Activated naive CD4-positive, alpha-beta T cell treated with anti-CD3 and anti-CD28 coated beads, Interleukin-2, amount 50 U/mL, for 72 hours (primary cell): Measurements from ENCODE around the gene SURF1. TPM values are rescaled to one million over a fixed set of nuclear protein-coding genes. Genes with fewer than 3 reads are reported as not detected.
"Not testable (repeated sequence)": the region's sequence is repeated elsewhere in the genome, so short reads cannot be mapped to it uniquely, and the experiment has no call there.

ENCODE experiments used
- ATAC-seq, 2 donors: fragments of 150-1000 bp; cut with Tn5 transposase; 2 replicates each; pipeline ENCODE4 v1.10.0; 2021; ENCODE audit warnings: mild to moderate bottlenecking in 2 of 2, moderate library complexity in 2 of 2
- DNase-seq, 2 donors: peaks; one replicate each; pipeline ENCODE4 v3.0.0; 2021 to 2022; ENCODE audit warnings: low spot score in 2 of 2
- H3K27ac Mint-ChIP-seq, 2 donors: one replicate each; pipeline ENCODE4 v1.8.0; 2022; ENCODE audit warnings: mild to moderate bottlenecking in 2 of 2, mixed read lengths in 2 of 2
- H3K36me3 Mint-ChIP-seq, 2 donors: one replicate each; pipeline ENCODE4 v1.8.0; 2022; ENCODE audit warnings: mixed read lengths in 2 of 2
- H3K9me3 Mint-ChIP-seq, 2 donors: one replicate each; pipeline ENCODE4 v1.8.0; 2022; ENCODE audit warnings: mixed read lengths in 2 of 2
- total RNA-seq, 2 donors: library from RNA; stranded (reverse); gene quantifications; one replicate each; pipeline ENCODE4 v1.2.3, GENCODE V29; 2022

The SURF1 gene
- total RNA-seq, 2 donors from 2014 or later = 20.2 to 24.9 TPM

- no peak for DNase-seq
- Mint-ChIP-seq H3K27ac (peak overlapping the region; percentile 60 to 68), H3K9me3 (no peaks in the 10 kb centered on the region), H3K36me3 (peaks cover 10 to 11% of the 10 kb centered on the region in 2 donors)
- peak in 1 of 2 donors; percentile 22 for ATAC-seq
Observed at GRCh38 chr9:133341369-133342068, 14.8 kb downstream of the SURF1 start.

- ATAC-seq (no peak), DNase-seq (no peak)
- Mint-ChIP-seq H3K36me3 (peaks cover 12 to 14% of the 10 kb centered on the region in 2 donors), H3K27ac (peak overlapping the region; percentile 68 to 87), H3K9me3 (no peaks in the 10 kb centered on the region)
Observed at GRCh38 chr9:133340916-133341315, 15.4 kb downstream of the SURF1 start.

- no peak for ATAC-seq
- H3K9me3 Mint-ChIP-seq = no peaks in the 10 kb centered on the region
- peaks cover 18 to 21% of the 10 kb centered on the region in 2 donors for H3K36me3 Mint-ChIP-seq
- DNase-seq = no peak
- peak overlapping the region; percentile 68 to 87 for H3K27ac Mint-ChIP-seq
Observed at GRCh38 chr9:133340256-133340655, 16.0 kb downstream of the SURF1 start.

- H3K27ac Mint-ChIP-seq = peak overlapping the region; percentile 68 to 81
Observed at GRCh38 chr9:133339641-133340040, 16.6 kb downstream of the SURF1 start.

GRCh38 chr9:133335924-133336811 lies 20.1 kb downstream of the SURF1 start, which contains the start of gene SURF6:
Gene SURF6 (minus strand): TSS chr9:133336188. CDS start chr9:133336132, 56 bp downstream.
- Mint-ChIP-seq H3K9me3 (no peaks in the 10 kb centered on the region), H3K36me3 (peaks cover 31 to 44% of the 10 kb centered on the region in 2 donors), H3K27ac (peak within 1 kb of the TSS; percentile 88 to 93)
- DNase-seq (peak; percentile 97), ATAC-seq (peak; percentile 96)

More at GRCh38 chr9:133339641-133340040, 16.6 kb downstream of the SURF1 start:
- Mint-ChIP-seq H3K9me3 (no peaks in the 10 kb centered on the region), H3K36me3 (peaks cover 23 to 27% of the 10 kb centered on the region in 2 donors)
- DNase-seq (no peak), ATAC-seq (no peak)

GRCh38 chr9:133334888-133335287 lies 21.4 kb downstream of the SURF1 start:
- H3K27ac Mint-ChIP-seq = peak overlapping the region; percentile 87 to 88
- not testable (repeated sequence) for DNase-seq, H3K9me3 Mint-ChIP-seq, ATAC-seq
- peaks cover 24 to 47% of the 10 kb centered on the region in 2 donors for H3K36me3 Mint-ChIP-seq

- no peak for ATAC-seq
- peaks cover 24 to 42% of the 10 kb centered on the region in 2 donors for H3K36me3 Mint-ChIP-seq
- no peak for DNase-seq
- no peaks in the 10 kb centered on the region for H3K9me3 Mint-ChIP-seq
- H3K27ac Mint-ChIP-seq = peak overlapping the region; percentile 67 to 88
Observed at GRCh38 chr9:133334161-133334560, 22.1 kb downstream of the SURF1 start.

- peak overlapping the region; percentile 67 to 88 for H3K27ac Mint-ChIP-seq
- no peak for DNase-seq
- no peaks in the 10 kb centered on the region for H3K9me3 Mint-ChIP-seq
- peaks cover 24 to 37% of the 10 kb centered on the region in 2 donors for H3K36me3 Mint-ChIP-seq
- ATAC-seq = no peak
Observed at GRCh38 chr9:133333566-133333965, 22.7 kb downstream of the SURF1 start.

GRCh38 chr9:133333011-133333410 lies 23.3 kb downstream of the SURF1 start:
- ATAC-seq (no peak), DNase-seq (no peak)
- no peaks in the 10 kb centered on the region for H3K9me3 Mint-ChIP-seq
- no peak overlapping the region for H3K27ac Mint-ChIP-seq
- H3K36me3 Mint-ChIP-seq = peaks cover 24 to 37% of the 10 kb centered on the region in 2 donors

GRCh38 chr9:133332381-133332730 lies 23.9 kb downstream of the SURF1 start:
- DNase-seq = no peak
- ATAC-seq = no peak
- Mint-ChIP-seq H3K36me3 (peaks cover 24 to 37% of the 10 kb centered on the region in 2 donors), H3K9me3 (no peaks in the 10 kb centered on the region), H3K27ac (no peak overlapping the region)

GRCh38 chr9:133331641-133332380 lies 24.5 kb downstream of the SURF1 start:
- Mint-ChIP-seq H3K9me3 (no peaks in the 10 kb centered on the region), H3K27ac (peak overlapping the region in 1 of 2 donors; percentile 60), H3K36me3 (peaks cover 24 to 37% of the 10 kb centered on the region in 2 donors)
- DNase-seq (no peak), ATAC-seq (no peak)

GRCh38 chr9:133331221-133331620 lies 25.1 kb downstream of the SURF1 start:
- H3K27ac Mint-ChIP-seq = peak overlapping the region in 1 of 2 donors; percentile 60
- H3K36me3 Mint-ChIP-seq = peaks cover 23 to 36% of the 10 kb centered on the region in 2 donors
- no peak for ATAC-seq
- no peaks in the 10 kb centered on the region for H3K9me3 Mint-ChIP-seq
- no peak for DNase-seq

GRCh38 chr9:133329306-133330156 lies 26.8 kb downstream of the SURF1 start:
- not testable (repeated sequence) for H3K9me3 Mint-ChIP-seq, ATAC-seq
- Mint-ChIP-seq H3K36me3 (peaks cover 7 to 19% of the 10 kb centered on the region in 2 donors), H3K27ac (peak overlapping the region in 1 of 2 donors; percentile 34)
- DNase-seq = peak in 1 of 2 donors; percentile 37

- DNase-seq (no peak), ATAC-seq (peak in 1 of 2 donors; percentile 11)
- H3K36me3 Mint-ChIP-seq = peaks cover 0 to 12% of the 10 kb centered on the region in 2 donors
Observed at GRCh38 chr9:133327834-133328484, 28.3 kb downstream of the SURF1 start.

GRCh38 chr9:133327021-133327420 lies 29.3 kb downstream of the SURF1 start:
- ATAC-seq = not testable (repeated sequence)

More at GRCh38 chr9:133327834-133328484, 28.3 kb downstream of the SURF1 start:
- Mint-ChIP-seq H3K27ac (peak overlapping the region in 1 of 2 donors; percentile 34), H3K9me3 (no peaks in the 10 kb centered on the region)

More at GRCh38 chr9:133327021-133327420, 29.3 kb downstream of the SURF1 start:
- not testable (repeated sequence) for DNase-seq, H3K9me3 Mint-ChIP-seq, H3K36me3 Mint-ChIP-seq
- H3K27ac Mint-ChIP-seq = peak overlapping the region in 1 of 2 donors; percentile 19
